ENCODE data around the gene ENPP5. TPM values are rescaled to one million over a fixed set of nuclear protein-coding genes. Genes with fewer than 3 reads are reported as not detected.

The ENPP5 gene
- polyA plus RNA-seq, 1 experiment, result not detected

- POLR2A ChIA-PET, result no interaction called here
- Histone ChIP-seq H3K27me3 (ENCODE audit: control insufficient read depth, insufficient read depth, low read length) (no peaks in the 10 kb centered on the region), H3K27ac (ENCODE audit: low read depth, low read length) (no peak overlapping the region), H3K4me3 (ENCODE audit: low read depth, low read length) (no peak overlapping the region), H3K9me3 (ENCODE audit: control insufficient read depth, insufficient read depth, low read length) (peaks cover 4% of the 10 kb centered on the region; the same call in 1 of the 2 replicates)
- CTCF ChIA-PET, result no interaction called here
- TF ChIP-seq CTCF (IDR thresholded peaks at IDR 0.05; ENCODE audit: low read depth, low read length), result no peak
- DNase-seq (ENCODE audit: low read depth, low spot score), result no peak
Measured at GRCh38 chr6:46208303-46208702, 37.5 kb upstream of the ENPP5 start.

DNA sequence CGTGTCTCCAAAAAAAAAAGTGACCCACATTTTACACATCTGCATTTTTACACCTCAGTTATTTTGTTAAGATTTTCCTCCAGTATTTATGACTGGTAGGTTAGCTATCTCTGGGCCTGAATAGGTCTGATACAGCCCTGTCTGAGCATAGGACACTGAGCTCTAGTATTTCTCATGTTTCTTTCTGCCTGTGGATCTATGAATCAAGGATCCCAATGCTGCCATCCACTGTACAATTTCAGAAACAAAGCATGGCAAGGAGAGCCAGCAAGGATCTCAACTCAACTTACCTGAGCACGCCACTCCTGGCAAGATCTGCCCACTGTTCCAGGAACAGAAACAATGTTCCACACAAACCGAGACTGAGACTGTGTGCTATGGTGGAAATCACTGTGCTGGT lies 36.4 kb upstream of the ENPP5 start:
- Histone ChIP-seq H3K27ac (ENCODE audit: low read depth, low read length) (no peak overlapping the region), H3K9me3 (ENCODE audit: control insufficient read depth, insufficient read depth, low read length) (peaks cover 4% of the 10 kb centered on the region; the same call in 1 of the 2 replicates), H3K4me3 (ENCODE audit: low read depth, low read length) (no peak overlapping the region), H3K27me3 (ENCODE audit: control insufficient read depth, insufficient read depth, low read length) (no peaks in the 10 kb centered on the region)
- DNase-seq (ENCODE audit: low read depth, low spot score), result no peak
- POLR2A ChIA-PET, result no interaction called here
- CTCF ChIA-PET, result no interaction called here
- no peak for TF ChIP-seq CTCF (IDR thresholded peaks at IDR 0.05; ENCODE audit: low read depth, low read length)

DNA sequence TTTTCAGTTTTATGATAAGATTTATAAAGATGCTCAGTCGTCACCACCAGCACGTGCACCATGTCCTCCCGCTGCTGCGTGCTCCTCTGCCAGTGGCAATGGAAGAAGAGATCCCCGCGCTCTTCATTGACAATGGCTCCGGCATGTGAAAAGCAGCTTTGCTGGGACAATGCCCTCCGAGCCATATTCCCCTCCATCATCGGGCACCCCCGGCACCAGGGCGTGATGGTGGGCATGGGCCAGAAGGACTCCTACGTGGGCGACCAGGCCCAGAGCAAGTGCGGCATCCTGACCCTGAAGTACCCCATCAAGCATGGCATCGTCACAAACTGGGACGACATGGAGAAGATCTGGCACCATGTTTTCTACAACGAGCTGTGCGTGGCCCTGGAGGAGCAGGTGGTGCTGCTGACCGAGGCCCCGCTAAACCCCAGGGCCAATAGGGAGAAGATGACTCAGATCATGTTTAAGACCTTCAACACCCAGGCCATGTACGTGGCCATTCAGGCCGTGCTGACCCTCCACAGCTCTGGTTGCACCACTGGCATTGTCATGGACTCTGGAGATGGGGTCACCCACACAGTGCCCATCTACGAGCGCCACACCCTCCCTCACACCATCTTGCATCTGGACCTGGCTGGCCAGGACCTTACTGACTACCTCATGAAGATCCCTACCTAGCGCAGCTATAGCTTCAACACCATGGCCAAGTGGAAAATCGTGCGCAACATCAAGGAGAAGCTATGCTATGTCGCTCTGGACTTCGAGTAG lies 34.3 kb upstream of the ENPP5 start:
- H3K27me3 ChIP-seq (ENCODE audit: control insufficient read depth, insufficient read depth, low read length), result no peaks in the 10 kb centered on the region
- peaks cover 4% of the 10 kb centered on the region; the same call in 1 of the 2 replicates for H3K9me3 ChIP-seq (ENCODE audit: control insufficient read depth, insufficient read depth, low read length)
- ChIA-PET CTCF (no interaction called here), POLR2A (no interaction called here)
- H3K4me3 ChIP-seq (ENCODE audit: low read depth, low read length), result no peak overlapping the region
- TF ChIP-seq CTCF (IDR thresholded peaks at IDR 0.05; ENCODE audit: low read depth, low read length), result no peak
- no peak overlapping the region for H3K27ac ChIP-seq (ENCODE audit: low read depth, low read length)
- no peak for DNase-seq (ENCODE audit: low read depth, low spot score)

GRCh38 chr6:46203391-46204177 lies 32.8 kb upstream of the ENPP5 start:
- POLR2A ChIA-PET, result no interaction called here
- no peak overlapping the region for H3K4me3 ChIP-seq (ENCODE audit: low read depth, low read length)
- CTCF ChIA-PET, result no interaction called here
- no peak for DNase-seq (ENCODE audit: low read depth, low spot score)
- no peaks in the 10 kb centered on the region for H3K27me3 ChIP-seq (ENCODE audit: control insufficient read depth, insufficient read depth, low read length)
- no peak for TF ChIP-seq CTCF (IDR thresholded peaks at IDR 0.05; ENCODE audit: low read depth, low read length)
- peaks cover 4% of the 10 kb centered on the region; the same call in 1 of the 2 replicates for H3K9me3 ChIP-seq (ENCODE audit: control insufficient read depth, insufficient read depth, low read length)
- no peak overlapping the region for H3K27ac ChIP-seq (ENCODE audit: low read depth, low read length)

DNA sequence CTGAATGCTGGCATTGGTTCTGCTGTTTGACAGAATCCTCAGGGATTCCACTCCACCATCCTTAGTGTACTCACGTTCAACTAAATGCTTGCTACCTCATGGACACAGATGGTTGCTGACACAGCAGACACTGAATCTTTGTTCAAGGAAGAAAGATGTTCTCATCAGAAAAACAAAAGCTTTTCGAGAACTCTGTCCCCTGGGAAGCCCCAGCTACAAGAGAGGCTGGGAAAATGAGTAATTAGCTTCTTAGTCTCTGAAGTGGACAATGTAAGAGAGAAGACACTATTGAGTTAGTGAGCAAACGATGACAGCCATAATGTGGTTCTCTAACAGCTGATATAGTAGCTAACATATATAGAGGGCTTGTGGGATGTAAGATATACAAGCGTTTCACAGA lies 30.9 kb upstream of the ENPP5 start:
- no peak for DNase-seq (ENCODE audit: low read depth, low spot score)
- Histone ChIP-seq H3K9me3 (ENCODE audit: control insufficient read depth, insufficient read depth, low read length) (peaks cover 4% of the 10 kb centered on the region; the same call in 1 of the 2 replicates), H3K4me3 (ENCODE audit: low read depth, low read length) (no peak overlapping the region), H3K27me3 (ENCODE audit: control insufficient read depth, insufficient read depth, low read length) (no peaks in the 10 kb centered on the region), H3K27ac (ENCODE audit: low read depth, low read length) (no peak overlapping the region)
- no peak for TF ChIP-seq CTCF (IDR thresholded peaks at IDR 0.05; ENCODE audit: low read depth, low read length)
- POLR2A ChIA-PET, result no interaction called here
- CTCF ChIA-PET, result interaction anchor here (0.8 kb wide), 1 partner anchor 271 kb away, joined by 3 read pairs; no protein-coding TSS in a partner anchor
